ENCODE results near the gene LIN54.
A peak's percentile ranks its signal among the peaks of the same experiment; 100 is the strongest.

The LIN54 gene

GRCh38 chr4:82896755-82897154 is 113.9 kb downstream of the LIN54 start:
- no peak for DNase-seq (ENCODE audit: low read depth in 1 of 2, low spot score in 1 of 2)

- no peak for DNase-seq (ENCODE audit: low read depth in 1 of 2, low spot score in 1 of 2)
Measured at GRCh38 chr4:82893942-82894341, 116.7 kb downstream of the LIN54 start.

GRCh38 chr4:82892467-82892802 is 118.2 kb downstream of the LIN54 start:
- DNase-seq (ENCODE audit: low read depth in 1 of 2, low spot score in 1 of 2), result no peak

- DNase-seq (ENCODE audit: low read depth in 1 of 2, low spot score in 1 of 2), result no peak
Measured at GRCh38 chr4:82891707-82892466, 118.7 kb downstream of the LIN54 start.

- peak; percentile 95 to 96 for DNase-seq (ENCODE audit: low read depth in 1 of 2, low spot score in 1 of 2)
Measured at GRCh38 chr4:82890901-82891706, 119.5 kb downstream of the LIN54 start, which contains the start of gene SEC31A. Gene SEC31A, minus strand, starts transcription at chr4:82891153. Its CDS starts 9,217 bp downstream, at chr4:82881936.

GRCh38 chr4:82890528-82890900 is 120.1 kb downstream of the LIN54 start:
- DNase-seq (ENCODE audit: low read depth in 1 of 2, low spot score in 1 of 2), result no peak

- DNase-seq (ENCODE audit: low read depth in 1 of 2, low spot score in 1 of 2), result no peak
Measured at GRCh38 chr4:82889287-82889686, 121.3 kb downstream of the LIN54 start.

- no peak for DNase-seq (ENCODE audit: low read depth in 1 of 2, low spot score in 1 of 2)
Measured at GRCh38 chr4:82886147-82886942, 124.3 kb downstream of the LIN54 start.

GRCh38 chr4:82885410-82885809 is 125.2 kb downstream of the LIN54 start:
- no peak for DNase-seq (ENCODE audit: low read depth in 1 of 2, low spot score in 1 of 2)

Measured in activated T-helper 1 cell treated with anti-CD3 and anti-CD28 coated beads, Interleukin-2, amount 50 U/mL, for 16 hours (primary cell).